H1 (cell line): ENCODE results near the gene HNRNPU. TPM values are rescaled to one million over a fixed set of nuclear protein-coding genes. Genes with fewer than 3 reads are reported as not detected.

Experiments
- BACH1 ChIP-seq: IDR thresholded peaks from 2 replicates; pipeline ENCODE4 v1.6.1; 2012; ENCODE audit warnings: low read length, improper control_type of control experiment
- CREB1 ChIP-seq: IDR thresholded peaks from 2 replicates; pipeline ENCODE4 v1.6.1; 2012; ENCODE audit warnings: inconsistent platforms
- EP300 ChIP-seq, 2 experiments: IDR thresholded peaks; 1 replicate in 1 of 2; 2 replicates in 1 of 2; pipeline ENCODE4 v1.6.1; 2011 to 2012; ENCODE audit warnings: low read depth in 2 of 2, low read length in 2 of 2, mild to moderate bottlenecking in 2 of 2, borderline replicate concordance in 1 of 2, inconsistent platforms in 1 of 2, moderate library complexity in 1 of 2
- GTF2F1 ChIP-seq: IDR thresholded peaks from 2 replicates; pipeline ENCODE4 v1.6.1; 2012; ENCODE audit warnings: low read depth, low read length, improper control_type of control experiment, borderline replicate concordance
- SP1 ChIP-seq: IDR thresholded peaks from 2 replicates; pipeline ENCODE4 v1.6.1; 2011; ENCODE audit warnings: low read depth, low read length
- YY1 ChIP-seq: IDR thresholded peaks from 2 replicates; pipeline ENCODE4 v1.6.1; 2011; ENCODE audit warnings: low read depth, mild to moderate bottlenecking, low read length
- polyA plus RNA-seq, 7 experiments: library from polyadenylated mRNA; depleted of rRNA in 3 of 7; stranded (reverse) in 5 of 7; unstranded in 2 of 7; fragments of >200 nt in 5 of 7; fragments of 200-250 nt in 2 of 7; gene quantifications; 1 replicate in 5 of 7; 2 replicates in 1 of 7; 4 replicates in 1 of 7; pipeline versions ENCODE4 v1.2.1 to v1.2.3, GENCODE V29; 2011 to 2013; ENCODE audit warnings: missing spikeins in 2 of 7, mixed read lengths in 2 of 7
- total RNA-seq: library from RNA; stranded (reverse); fragmentation: NEBNext Ultra II Directional; extraction: Animal tissue kit (Norgen Biotek cat#: 25700); gene quantifications from 2 replicates; pipeline ENCODE4 v1.2.1, GENCODE V29; 2021
- TF ChIP-seq, protein P1 (sequence below): IDR thresholded peaks from 2 replicates; pipeline ENCODE4 v1.6.1; 2011; ENCODE audit warnings: low read depth, mild to moderate bottlenecking, low read length; ENCODE audit not compliant: insufficient read depth
- TF ChIP-seq, protein P2 (sequence below): IDR thresholded peaks from 2 replicates; pipeline ENCODE4 v1.6.1; 2012; ENCODE audit warnings: inconsistent platforms

HNRNPU gene
- total and polyA plus RNA-seq, 2 of the 8 experiments (the other 6 are each of a cell fraction or from before 2014, with no cell fraction given) = 95.6 to 606 TPM

DNA sequence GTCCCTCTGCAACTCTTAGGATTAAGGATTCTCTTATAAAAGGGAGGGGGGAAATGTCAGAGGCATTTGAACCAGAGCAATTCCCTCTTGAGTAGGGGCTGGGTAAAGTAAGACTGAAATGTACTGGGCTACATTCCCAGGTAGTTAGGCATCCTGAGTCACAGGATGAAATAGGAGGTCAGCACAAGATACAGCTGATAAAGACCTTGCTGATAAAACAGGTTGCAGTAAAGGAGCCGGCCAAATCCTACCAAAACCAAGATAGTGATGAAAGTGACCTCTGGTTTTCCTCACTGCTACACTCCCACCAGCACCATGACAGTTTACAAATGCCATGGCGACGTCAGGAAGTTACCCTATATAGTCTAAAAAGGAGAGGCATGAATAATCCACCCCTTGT lies 43.2 kb downstream of the HNRNPU start (continued):
- TF ChIP-seq, protein P1, sequence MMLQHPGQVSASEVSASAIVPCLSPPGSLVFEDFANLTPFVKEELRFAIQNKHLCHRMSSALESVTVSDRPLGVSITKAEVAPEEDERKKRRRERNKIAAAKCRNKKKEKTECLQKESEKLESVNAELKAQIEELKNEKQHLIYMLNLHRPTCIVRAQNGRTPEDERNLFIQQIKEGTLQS = no peak
- no peak for TF ChIP-seq SP1
- TF ChIP-seq, protein P2, sequence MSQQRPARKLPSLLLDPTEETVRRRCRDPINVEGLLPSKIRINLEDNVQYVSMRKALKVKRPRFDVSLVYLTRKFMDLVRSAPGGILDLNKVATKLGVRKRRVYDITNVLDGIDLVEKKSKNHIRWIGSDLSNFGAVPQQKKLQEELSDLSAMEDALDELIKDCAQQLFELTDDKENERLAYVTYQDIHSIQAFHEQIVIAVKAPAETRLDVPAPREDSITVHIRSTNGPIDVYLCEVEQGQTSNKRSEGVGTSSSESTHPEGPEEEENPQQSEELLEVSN = no peak
- no peak for TF ChIP-seq BACH1
- no peak for TF ChIP-seq GTF2F1
- TF ChIP-seq CREB1 = no peak
- no peak for TF ChIP-seq YY1
- no peak for TF ChIP-seq EP300 (IDR thresholded peaks at IDR 0.05; ENCODE audit: borderline replicate concordance in 1 of 2, low read depth in 2 of 2, low read length in 2 of 2)
